HepG2 (cell line): ENCODE data around the gene CAPN11. TPM values are rescaled to one million over a fixed set of nuclear protein-coding genes. Genes with fewer than 3 reads are reported as not detected.
A peak's percentile ranks its signal among the peaks of the same experiment; 100 is the strongest.

Experiments
- ATAC-seq: fragments of 200-7000 bp; cut with Tn5 transposase; 3 replicates; pipeline ENCODE4 v1.9.1; 2020; ENCODE audit warnings: mild to moderate bottlenecking, moderate library complexity
- BruUV-seq: library from RNA; stranded (reverse); fragments of 400-500 nt; replicated peaks from 2 replicates; lab custom pipeline; 2021; lab: Mats Ljungman, UMichigan
- CTCF ChIA-PET: fragments of 300-600 bp; formaldehyde crosslinking; extraction: SDS; loops from one replicate; lab custom pipeline; 2021; ENCODE audit warnings: low total read pairs, inconsistent platforms, low intra/inter-chr PET ratio; lab: Yijun Ruan, JAX
- POLR2A ChIA-PET: fragments of 350-600 bp; sonication (Branson Sonifier 250); formaldehyde crosslinking; loops from one replicate; lab custom pipeline; 2020; ENCODE audit warnings: antibody characterized with exemption, inconsistent platforms; lab: Yijun Ruan, JAX
- DNase-seq: peaks from one replicate; pipeline ENCODE4 v3.0.0-alpha.2; 2015; ENCODE audit warnings: low spot score
- FAIRE-seq: peaks from 3 replicates; lab custom pipeline; 2011; peaks lifted over from hg19 to GRCh38; lab: Jason Lieb, UNC
- H2AFZ ChIP-seq: one replicate; pipeline ENCODE4 v1.6.1; 2011; ENCODE audit warnings: low read length, inconsistent platforms
- H3K27ac ChIP-seq: fragments of 300-600 bp; 3 replicates; pipeline ENCODE4 v1.8.0; 2011; ENCODE audit warnings: mixed run types, mild to moderate bottlenecking, mixed read lengths, low read length, inconsistent platforms; ENCODE audit not compliant: insufficient read depth; ENCODE audit errors: extremely low read length
- H3K27me3 ChIP-seq, 2 experiments: fragments of 200-600 bp in 1 of 2; 2 replicates in 1 of 2; 3 replicates in 1 of 2; pipeline versions ENCODE4 v1.6.0 to v1.8.0; 2011; ENCODE audit warnings: low read length in 2 of 2, mild to moderate bottlenecking in 2 of 2, moderate library complexity in 2 of 2, inconsistent platforms in 1 of 2; ENCODE audit not compliant: insufficient read depth in 2 of 2, control insufficient read depth in 1 of 2
- H3K36me3 ChIP-seq, 2 experiments: fragments of 200-600 bp in 1 of 2; replicated peaks in 1 of 2; 2 replicates in 1 of 2; 3 replicates in 1 of 2; pipeline versions ENCODE4 v1.5.1 to v1.8.0; 2011; ENCODE audit warnings: low read length in 2 of 2, inconsistent platforms in 1 of 2; ENCODE audit not compliant: insufficient read depth in 2 of 2, control insufficient read depth in 1 of 2
- H3K4me1 ChIP-seq: 2 replicates; pipeline ENCODE4 v1.5.1; 2012; ENCODE audit warnings: low read length, inconsistent platforms; ENCODE audit not compliant: insufficient read depth
- H3K4me2 ChIP-seq: 2 replicates; pipeline ENCODE4 v1.6.0; 2011; ENCODE audit warnings: low read depth, low read length, inconsistent platforms
- H3K4me3 ChIP-seq, 3 experiments: fragments of 200-600 bp in 1 of 3; sonication (generic), shearing (Covaris generic) in 1 of 3; replicated peaks in 1 of 3; 2 replicates each; pipeline ENCODE4 v1.5.1; 2011 to 2016; ENCODE audit warnings: low read length in 3 of 3, inconsistent platforms in 2 of 3, low read depth in 2 of 3, mild to moderate bottlenecking in 2 of 3, control low read depth in 1 of 3, mixed read lengths in 1 of 3; ENCODE audit not compliant: insufficient read depth in 1 of 3
- H3K79me2 ChIP-seq: one replicate; pipeline ENCODE4 v1.6.1; 2011; ENCODE audit warnings: low read length, inconsistent platforms; ENCODE audit not compliant: insufficient read depth
- H3K9ac ChIP-seq: 2 replicates; pipeline ENCODE4 v1.6.0; 2011; ENCODE audit warnings: mild to moderate bottlenecking, low read depth, low read length, inconsistent platforms; ENCODE audit not compliant: insufficient read depth
- H3K9me3 ChIP-seq: 2 replicates; pipeline ENCODE4 v1.5.1; 2012; ENCODE audit warnings: mild to moderate bottlenecking, low read length
- H4K20me1 ChIP-seq: 2 replicates; pipeline ENCODE4 v1.6.0; 2011; ENCODE audit warnings: inconsistent platforms, mild to moderate bottlenecking, low read length, moderate library complexity; ENCODE audit not compliant: insufficient read depth
- ATF7 ChIP-seq, 2 experiments: fragments of 450-650 bp in 1 of 2; sonication (generic) in 1 of 2; formaldehyde crosslinking in 1 of 2; IDR thresholded peaks; 2 replicates each; pipeline versions ENCODE4 v1.4.0 to v1.6.1; 2016 to 2020; ENCODE audit warnings: antibody characterized with exemption in 1 of 2, mild to moderate bottlenecking in 1 of 2, missing genetic modification reagents in 1 of 2
- CBX2 ChIP-seq, 2 experiments: fragments of 200-600 bp in 1 of 2; sonication (generic); formaldehyde crosslinking in 1 of 2; IDR thresholded peaks; 2 replicates each; pipeline versions ENCODE4 v1.7.0 to v1.8.1; 2018 to 2022; ENCODE audit warnings: low read depth in 2 of 2, low read length in 1 of 2, mild to moderate bottlenecking in 1 of 2, missing genetic modification reagents in 1 of 2
- CREM ChIP-seq, 2 experiments: sonication (generic) in 1 of 2; formaldehyde crosslinking in 1 of 2; IDR thresholded peaks; 2 replicates each; pipeline versions ENCODE4 v1.4.0 to v1.6.1; 2016 to 2020; ENCODE audit warnings: antibody characterized with exemption in 1 of 2, mild to moderate bottlenecking in 1 of 2, missing genetic modification reagents in 1 of 2
- GTF2F1 ChIP-seq: fragments of 150-350 bp; IDR thresholded peaks from 2 replicates; pipeline ENCODE4 v1.6.1; 2014; ENCODE audit warnings: low read length
- HOXA7 ChIP-seq: sonication (generic); formaldehyde crosslinking; IDR thresholded peaks from 2 replicates; pipeline ENCODE4 v1.8.1; 2022; ENCODE audit warnings: mild to moderate bottlenecking, missing genetic modification reagents, moderate library complexity
- IKZF4 ChIP-seq: sonication (generic); formaldehyde crosslinking; IDR thresholded peaks from 2 replicates; pipeline ENCODE4 v1.5.1; 2020; ENCODE audit warnings: borderline replicate concordance, mild to moderate bottlenecking, low read depth, missing genetic modification reagents; ENCODE audit errors: not compliant biosample characterization
- ISX ChIP-seq: sonication (generic); formaldehyde crosslinking; conservative IDR thresholded peaks from 2 replicates; pipeline ENCODE4 v1.5.0; 2020; ENCODE audit warnings: missing genetic modification reagents
- MTERF4 ChIP-seq: sonication (generic); formaldehyde crosslinking; IDR thresholded peaks from 2 replicates; pipeline ENCODE4 v1.8.0; 2023; ENCODE audit warnings: mild to moderate bottlenecking, missing genetic modification reagents
- MXI1 ChIP-seq: IDR thresholded peaks from 3 replicates; pipeline ENCODE4 v1.6.1; 2012; ENCODE audit warnings: low read depth, low read length, inconsistent platforms, borderline replicate concordance
- SOX6 ChIP-seq, 2 experiments: fragments of 450-650 bp in 1 of 2; sonication (generic) in 1 of 2; formaldehyde crosslinking in 1 of 2; IDR thresholded peaks; 2 replicates each; pipeline versions ENCODE4 v1.4.0 to v1.6.1; 2017 to 2020; ENCODE audit warnings: antibody characterized with exemption in 1 of 2, mild to moderate bottlenecking in 1 of 2, missing genetic modification reagents in 1 of 2
- SRSF1 ChIP-seq: fragments of 200-400 bp; formaldehyde crosslinking; optimal IDR thresholded peaks from 2 replicates; pipeline ENCODE3; 2017; ENCODE audit warnings: mild to moderate bottlenecking, low read depth, low read length, moderate library complexity
- YEATS2 ChIP-seq: sonication (generic); formaldehyde crosslinking; IDR thresholded peaks from 2 replicates; pipeline ENCODE4 v1.4.0; 2020; ENCODE audit warnings: missing genetic modification reagents, borderline replicate concordance
- ZFP37 ChIP-seq: sonication (generic); formaldehyde crosslinking; IDR thresholded peaks from 2 replicates; pipeline ENCODE4 v1.4.0; 2020; ENCODE audit warnings: missing genetic modification reagents, borderline replicate concordance
- ZKSCAN8 ChIP-seq: IDR thresholded peaks from 2 replicates; pipeline ENCODE4 v1.6.1; 2016; ENCODE audit warnings: borderline replicate concordance, missing genetic modification reagents, missing compliant biosample characterization
- ZNF121 ChIP-seq: sonication (generic); formaldehyde crosslinking; IDR thresholded peaks from 2 replicates; pipeline ENCODE4 v1.5.0; 2020; ENCODE audit warnings: mild to moderate bottlenecking, missing genetic modification reagents
- ZNF331 ChIP-seq: sonication (generic); formaldehyde crosslinking; IDR thresholded peaks from 2 replicates; pipeline ENCODE4 v1.4.0; 2020; ENCODE audit warnings: missing genetic modification reagents
- ZNF335 ChIP-seq: sonication (generic); formaldehyde crosslinking; IDR thresholded peaks from 2 replicates; pipeline ENCODE4 v1.4.0; 2020; ENCODE audit warnings: missing genetic modification reagents
- ZNF468 ChIP-seq: sonication (generic); formaldehyde crosslinking; IDR thresholded peaks from 2 replicates; pipeline ENCODE4 v1.8.0; 2022; ENCODE audit warnings: mild to moderate bottlenecking, moderate library complexity, missing genetic modification reagents
- ZNF550 ChIP-seq: sonication (generic); formaldehyde crosslinking; IDR thresholded peaks from 2 replicates; pipeline ENCODE4 v1.4.0; 2020; ENCODE audit warnings: mild to moderate bottlenecking, missing genetic modification reagents, borderline replicate concordance
- ZNF589 ChIP-seq: sonication (generic); formaldehyde crosslinking; conservative IDR thresholded peaks from 2 replicates; pipeline ENCODE4 v1.8.0; 2022; ENCODE audit warnings: mild to moderate bottlenecking, moderate library complexity, missing genetic modification reagents
- WGBS: methylation state at CpG from one replicate; pipeline ENCODE4 v1.1.6; 2017; ENCODE audit warnings: low lambda C conversion rate; 5-methylcytosine and 5-hydroxymethylcytosine counted together
- in situ Hi-C: cut with HindIII; loops from 2 replicates; pipeline ENCODE4 v1.10.0; 2017; ENCODE audit warnings: low pct_unique_long_range_greater_than_20kb; ENCODE audit not compliant: extremely low pct_ligation_motif_present
- intact Hi-C: fragments of 100-400 bp; cut with micrococcal nuclease; formaldehyde crosslinking; loops from one replicate; pipeline ENCODE4 v1.10.0; 2022; ENCODE audit not compliant: unreplicated experiment
- polyA plus RNA-seq, 8 experiments: library from polyadenylated mRNA; depleted of rRNA in 3 of 8; stranded (reverse) in 7 of 8; unstranded in 1 of 8; fragments of >200 nt; fragmentation: Illumina TruSeq in 4 of 8; extraction: Trizol in 4 of 8; gene quantifications; 2 replicates each; pipeline versions ENCODE4 v1.2.1 to v1.2.3, GENCODE V29; 2011 to 2016; ENCODE audit warnings: low read depth in 4 of 8, missing spikeins in 1 of 8, mixed read lengths in 1 of 8; ENCODE audit not compliant: insufficient read depth in 1 of 8
- total RNA-seq, 5 experiments: library from RNA; depleted of rRNA; stranded (reverse); fragments of >200 nt; fragmentation: Illumina TruSeq; extraction: Trizol; gene quantifications; 2 replicates each; pipeline ENCODE4 v1.2.3, GENCODE V29; 2016; ENCODE audit warnings: low read depth in 1 of 5

Gene CAPN11
- total and polyA plus RNA-seq, 2 of the 13 experiments (the other 11 are each of a cell fraction or from before 2014, with no cell fraction given): 0.07 to 0.11 TPM

DNA sequence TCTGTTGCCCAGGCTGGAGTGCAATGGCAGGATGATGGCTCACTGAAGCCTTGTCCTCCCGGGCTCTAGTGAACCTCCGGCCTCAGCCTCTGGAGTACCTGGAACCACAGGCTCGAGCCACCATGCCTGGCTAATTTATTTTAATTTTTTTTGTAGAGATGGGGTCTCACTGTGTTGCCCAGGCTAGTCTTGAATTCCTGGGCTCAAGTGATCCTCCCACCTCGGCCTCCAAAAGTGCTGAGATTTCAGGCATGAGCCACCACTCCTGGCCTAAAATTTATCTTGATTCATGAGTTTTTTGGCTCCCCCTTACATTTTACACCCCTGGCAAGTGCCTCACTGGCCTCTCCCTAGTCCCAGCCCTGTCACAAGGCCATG lies 62.3 kb downstream of the CAPN11 start (continued):
- TF ChIP-seq CBX2 (IDR thresholded peaks at IDR 0.05; ENCODE audit: low read depth, low read length) (no peak), CBX2 (CRISPR knock-in tag; IDR thresholded peaks at IDR 0.05; ENCODE audit: low read depth) (no peak), SRSF1 (no peak), ZNF331 (CRISPR knock-in tag) (0 out of 2 replicates have a peak, but pooled peaks have one; percentile 1), ZNF468 (CRISPR knock-in tag) (0 out of 2 replicates have a peak, but pooled peaks have one; percentile 21), HOXA7 (CRISPR knock-in tag) (no peak), MTERF4 (CRISPR knock-in tag) (0 out of 2 replicates have a peak, but pooled peaks have one; percentile 21), GTF2F1 (no peak), ZNF121 (peak; percentile 96)

DNA sequence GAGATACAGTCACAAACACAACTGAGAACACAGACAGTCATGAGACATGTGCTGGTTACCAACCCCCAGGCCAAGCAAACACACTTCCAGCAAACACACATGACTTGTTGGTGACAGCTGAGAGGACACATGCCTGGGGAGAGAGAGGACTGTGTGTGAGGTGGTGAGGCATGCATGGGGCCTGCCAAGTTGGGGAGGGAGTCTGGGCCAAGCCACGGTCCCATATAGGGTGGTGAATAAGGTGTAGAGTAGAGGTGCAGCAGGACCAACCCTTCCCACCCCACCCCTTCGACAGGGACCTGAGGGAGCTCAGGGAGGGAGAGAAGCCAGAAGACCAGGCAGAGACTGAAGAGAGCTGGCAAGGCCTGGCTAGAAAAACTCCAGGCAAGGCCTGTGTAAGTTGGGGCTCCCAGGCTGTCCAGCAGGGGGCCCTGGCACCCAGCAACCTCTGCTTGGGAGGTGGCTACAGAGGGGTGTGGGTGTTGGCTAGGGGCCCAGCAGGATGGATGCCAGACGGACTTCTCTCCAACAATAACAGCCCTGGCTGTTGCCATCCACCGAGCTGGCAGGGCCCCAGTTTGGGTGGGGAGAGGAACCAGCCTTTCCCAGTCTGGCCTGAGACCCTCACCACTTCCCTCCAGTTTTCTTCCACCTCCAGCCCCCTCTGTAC lies 62.8 kb downstream of the CAPN11 start:
- CTCF ChIA-PET: interaction anchor here (0.6 to 3.2 kb wide), 4 partner anchors 13 to 36 kb away, joined by 3 to 18 read pairs (median 4); no protein-coding TSS in a partner anchor
- POLR2A ChIA-PET: interaction anchor here (0.6 to 4.4 kb wide), 7 partner anchors 9 to 98 kb away, joined by 3 to 61 read pairs (median 4); partner anchors contain the start of genes AARS2, HSP90AB1 and SLC35B2
- 0% methylated on average over 4 of the region's 4 CpGs for WGBS
- Histone ChIP-seq H3K27ac (no peak overlapping the region), H3K36me3 (no peaks in the 10 kb centered on the region), H3K9ac (peak overlapping the region; percentile 52), H3K4me1 (peaks cover 87% of the 10 kb centered on the region), H3K27me3 (peaks cover 1 to 9% of the 10 kb centered on the region in 2 experiments; a peak in 3 of 5 replicates), H3K4me3 (peak overlapping the region in 1 of 3 experiments; percentile 36; a peak in 1 of 6 replicates), H4K20me1 (no peaks in the 10 kb centered on the region), H3K79me2 (peaks cover 17% of the 10 kb centered on the region), H3K9me3 (no peaks in the 10 kb centered on the region), H2AFZ (no peak overlapping the region), H3K4me2 (peak overlapping the region; percentile 66)
- DNase-seq: peak; percentile 85
- peak; percentile 70 for ATAC-seq
- no TSS peak for BruUV-seq
- in situ Hi-C loops (loop anchor here (5.0 kb wide), 1 partner anchor 49 kb away; no protein-coding TSS in a partner anchor), intact Hi-C loops (loop anchor here (1.0 kb wide), 2 partner anchors 13 to 49 kb away; no protein-coding TSS in a partner anchor)
- FAIRE-seq: peak; percentile 86
- no peak for TF ChIP-seq SOX6 (IDR thresholded peaks at IDR 0.05)
- peak; percentile 65 for TF ChIP-seq SOX6 (CRISPR knock-in tag; IDR thresholded peaks at IDR 0.05)
- TF ChIP-seq MXI1: peak; percentile 95; the same call in 2 of the 3 replicates
- TF ChIP-seq YEATS2: peak; percentile 64; the same call in 1 of the 2 replicates
- no peak for TF ChIP-seq IKZF4 (CRISPR knock-in tag)
- no peak for TF ChIP-seq CREM (IDR thresholded peaks at IDR 0.05)
- TF ChIP-seq CREM (CRISPR knock-in tag; IDR thresholded peaks at IDR 0.05): no peak
- no peak for TF ChIP-seq ZNF589
- TF ChIP-seq ISX (CRISPR knock-in tag): no peak
- TF ChIP-seq ATF7 (IDR thresholded peaks at IDR 0.05): no peak
- TF ChIP-seq ATF7 (CRISPR knock-in tag; IDR thresholded peaks at IDR 0.05): no peak
- TF ChIP-seq ZNF335: peak; percentile 72; the same call in 1 of the 2 replicates
- peak; percentile 26; the same call in 1 of the 2 replicates for TF ChIP-seq ZKSCAN8 (CRISPR knock-in tag)
- peak; percentile 54; the same call in 1 of the 2 replicates for TF ChIP-seq ZNF550
- no peak for TF ChIP-seq ZFP37 (CRISPR knock-in tag)
